ENCODE results near the gene SLC25A1. TPM values are rescaled to one million over a fixed set of nuclear protein-coding genes. Genes with fewer than 3 reads are reported as not detected.
"Not testable (repeated sequence)": the region's sequence is repeated elsewhere in the genome, so short reads cannot be mapped to it uniquely, and the experiment has no call there.

Gene SLC25A1
- total RNA-seq, 1 donor = 63.7 TPM

GRCh38 chr22:19164425-19164824 is 14.1 kb downstream of the SLC25A1 start:
- peaks cover 26% of the 10 kb centered on the region for H3K27me3 ChIP-seq (ENCODE audit: insufficient read depth, low read length)
- H3K4me1 ChIP-seq (ENCODE audit: insufficient read depth, low read length) = no peaks in the 10 kb centered on the region
- H3K27ac ChIP-seq (ENCODE audit: low read depth, low read length) = no peak overlapping the region
- H3K4me2 ChIP-seq (ENCODE audit: insufficient read depth, low read length) = no peak overlapping the region
- no peaks in the 10 kb centered on the region for H3K9me3 ChIP-seq (ENCODE audit: low read depth, low read length)
- no peak overlapping the region for H3K4me3 ChIP-seq (ENCODE audit: insufficient read depth, low read length)
- DNase-seq (ENCODE audit: insufficient read length, low spot score, missing footprints) = no peak
- no peak overlapping the region for H2AFZ ChIP-seq (ENCODE audit: low read length)
- no peaks in the 10 kb centered on the region for H3K79me2 ChIP-seq (ENCODE audit: insufficient read depth, low read length)
- H4K20me1 ChIP-seq (ENCODE audit: insufficient read depth, low read length) = no peaks in the 10 kb centered on the region
- TF ChIP-seq CTCF (IDR thresholded peaks at IDR 0.05; ENCODE audit: extremely low read depth, low read depth, low read length) = no peak
- no peaks in the 10 kb centered on the region for H3K36me3 ChIP-seq (ENCODE audit: insufficient read depth, low read length)

- H3K9me3 ChIP-seq (ENCODE audit: low read depth, low read length); H4K20me1 ChIP-seq (ENCODE audit: insufficient read depth, low read length); H3K4me1 ChIP-seq (ENCODE audit: insufficient read depth, low read length); H3K79me2 ChIP-seq (ENCODE audit: insufficient read depth, low read length); H3K4me2 ChIP-seq (ENCODE audit: insufficient read depth, low read length); H3K27ac ChIP-seq (ENCODE audit: low read depth, low read length); H3K36me3 ChIP-seq (ENCODE audit: insufficient read depth, low read length); H2AFZ ChIP-seq (ENCODE audit: low read length); H3K27me3 ChIP-seq (ENCODE audit: insufficient read depth, low read length); H3K4me3 ChIP-seq (ENCODE audit: insufficient read depth, low read length): not testable (repeated sequence)
- peak; percentile 30 for DNase-seq (ENCODE audit: insufficient read length, low spot score, missing footprints)
These were observed 19.9 kb downstream of the SLC25A1 start for GRCh38 chr22:19158649-19159048.

- H2AFZ ChIP-seq (ENCODE audit: low read length); H3K4me1 ChIP-seq (ENCODE audit: insufficient read depth, low read length); H4K20me1 ChIP-seq (ENCODE audit: insufficient read depth, low read length); H3K79me2 ChIP-seq (ENCODE audit: insufficient read depth, low read length); H3K4me2 ChIP-seq (ENCODE audit: insufficient read depth, low read length); H3K27ac ChIP-seq (ENCODE audit: low read depth, low read length); DNase-seq (ENCODE audit: insufficient read length, low spot score, missing footprints); H3K9me3 ChIP-seq (ENCODE audit: low read depth, low read length); H3K36me3 ChIP-seq (ENCODE audit: insufficient read depth, low read length); H3K4me3 ChIP-seq (ENCODE audit: insufficient read depth, low read length): not testable (repeated sequence)
- peaks cover 18% of the 10 kb centered on the region for H3K27me3 ChIP-seq (ENCODE audit: insufficient read depth, low read length)
These were observed 22.4 kb downstream of the SLC25A1 start for GRCh38 chr22:19156109-19156508.

GRCh38 chr22:19152942-19153883 is 25.3 kb downstream of the SLC25A1 start:
- H3K27ac ChIP-seq (ENCODE audit: low read depth, low read length) = no peak overlapping the region
- no peak overlapping the region for H2AFZ ChIP-seq (ENCODE audit: low read length)
- no peaks in the 10 kb centered on the region for H3K36me3 ChIP-seq (ENCODE audit: insufficient read depth, low read length)
- H3K4me1 ChIP-seq (ENCODE audit: insufficient read depth, low read length) = no peaks in the 10 kb centered on the region
- H3K27me3 ChIP-seq (ENCODE audit: insufficient read depth, low read length) = peaks cover 39% of the 10 kb centered on the region
- no peak overlapping the region for H3K4me2 ChIP-seq (ENCODE audit: insufficient read depth, low read length)
- peak; percentile 73 for DNase-seq (ENCODE audit: insufficient read length, low spot score, missing footprints)
- H3K4me3 ChIP-seq (ENCODE audit: insufficient read depth, low read length) = no peak overlapping the region
- no peaks in the 10 kb centered on the region for H3K9me3 ChIP-seq (ENCODE audit: low read depth, low read length)
- no peaks in the 10 kb centered on the region for H4K20me1 ChIP-seq (ENCODE audit: insufficient read depth, low read length)
- no peaks in the 10 kb centered on the region for H3K79me2 ChIP-seq (ENCODE audit: insufficient read depth, low read length)
- TF ChIP-seq CTCF (IDR thresholded peaks at IDR 0.05; ENCODE audit: extremely low read depth, low read depth, low read length) = no peak
